HUDEP-2 (cell line): Measurements from ENCODE around the gene ZNF41.
"Not testable (repeated sequence)": the region's sequence is repeated elsewhere in the genome, so short reads cannot be mapped to it uniquely, and the experiment has no call there.

ENCODE experiments used
- DNase-seq, 76 experiments: peaks; one replicate each; lab custom pipeline; 2025; ENCODE audit not compliant: unreplicated experiment in 76 of 76; lab: John Stamatoyannopoulos, UW

ZNF41 gene

GRCh38 chrX:47492133-47492532, 9.1 kb upstream of the ZNF41 start:
- DNase-seq, result not testable (repeated sequence)

- DNase-seq, result no peak
Observed at GRCh38 chrX:47489507-47490275, 6.7 kb upstream of the ZNF41 start.

GRCh38 chrX:47484885-47485284, 1.9 kb upstream of the ZNF41 start:
- no peak for DNase-seq

- DNase-seq, result peak in 5 of 76 experiments; percentile 0 to 13 (median 1)
Observed at GRCh38 chrX:47483306-47484268, 565 bp upstream of the ZNF41 start.

- peak in 1 of 76 experiments; percentile 1 for DNase-seq
Observed at GRCh38 chrX:47482065-47482511, 934 bp downstream of the ZNF41 start.

- DNase-seq, result no peak
Observed at GRCh38 chrX:47481160-47481559, 1.9 kb downstream of the ZNF41 start.

GRCh38 chrX:47480576-47480975, 2.4 kb downstream of the ZNF41 start:
- DNase-seq, result no peak

- DNase-seq, result no peak
Observed at GRCh38 chrX:47475476-47475875, 7.5 kb downstream of the ZNF41 start.

- DNase-seq, result no peak
Observed at GRCh38 chrX:47467106-47467505, 15.9 kb downstream of the ZNF41 start.

GRCh38 chrX:47460561-47460960, 22.5 kb downstream of the ZNF41 start:
- no peak for DNase-seq

GRCh38 chrX:47458528-47458927, 24.5 kb downstream of the ZNF41 start:
- no peak for DNase-seq

GRCh38 chrX:47456080-47456479, 26.9 kb downstream of the ZNF41 start:
- no peak for DNase-seq

- DNase-seq, result no peak
Observed at GRCh38 chrX:47452112-47452511, 30.9 kb downstream of the ZNF41 start.

- DNase-seq, result no peak
Observed at GRCh38 chrX:47448165-47448806, 34.7 kb downstream of the ZNF41 start.

- no peak for DNase-seq
Observed at GRCh38 chrX:47447607-47448006, 35.4 kb downstream of the ZNF41 start.

- DNase-seq, result no peak
Observed at GRCh38 chrX:47446971-47447370, 36.1 kb downstream of the ZNF41 start.

- no peak for DNase-seq
Observed at GRCh38 chrX:47446431-47446830, 36.6 kb downstream of the ZNF41 start.

GRCh38 chrX:47430925-47431324, 52.1 kb downstream of the ZNF41 start:
- DNase-seq, result no peak

GRCh38 chrX:47422444-47422843, 60.6 kb downstream of the ZNF41 start:
- DNase-seq, result no peak

GRCh38 chrX:47420962-47421361, 62.1 kb downstream of the ZNF41 start:
- DNase-seq, result no peak

GRCh38 chrX:47420265-47420664, 62.8 kb downstream of the ZNF41 start:
- DNase-seq, result peak in 8 of 76 experiments; percentile 0 to 11 (median 0)
